Measurements from ENCODE around the gene PTPRM. TPM values are rescaled to one million over a fixed set of nuclear protein-coding genes. Genes with fewer than 3 reads are reported as not detected.
A peak's percentile ranks its signal among the peaks of the same experiment; 100 is the strongest.

Gene PTPRM
- polyA plus RNA-seq, 4 donors = 2.2 to 31.4 (median 18.1) TPM

- Histone ChIP-seq H3K4me3 (ENCODE audit: low read depth in 1 of 3, low read length in 3 of 3) (no peak overlapping the region), H3K27ac (ENCODE audit: low read depth in 1 of 3, low read length in 2 of 3) (no peak overlapping the region), H3K9me3 (ENCODE audit: control insufficient read depth in 2 of 2, insufficient read depth in 1 of 2, low read depth in 1 of 2, low read length in 1 of 2) (no peaks in the 10 kb centered on the region), H3K4me1 (ENCODE audit: control insufficient read depth in 3 of 3, insufficient read depth in 2 of 3, low read depth in 1 of 3, low read length in 2 of 3) (no peaks in the 10 kb centered on the region), H3K27me3 (ENCODE audit: control insufficient read depth in 3 of 3, insufficient read depth in 3 of 3, low read length in 3 of 3) (no peaks in the 10 kb centered on the region), H3K36me3 (ENCODE audit: control insufficient read depth in 3 of 3, insufficient read depth in 2 of 3, low read depth in 1 of 3, low read length in 3 of 3) (no peaks in the 10 kb centered on the region)
- DNase-seq (no peak), FAIRE-seq (no peak)
- WGBS, 3 donors = 93 to 100% (median 93%) methylated on average over 2 of the region's 2 CpGs
Measured at GRCh38 chr18:8167026-8167425, 599.9 kb downstream of the PTPRM start.

- no peaks in the 10 kb centered on the region for H3K27me3 ChIP-seq (ENCODE audit: control insufficient read depth in 3 of 3, insufficient read depth in 3 of 3, low read length in 3 of 3)
- no peak for FAIRE-seq
- H3K9me3 ChIP-seq (ENCODE audit: control insufficient read depth in 2 of 2, insufficient read depth in 1 of 2, low read depth in 1 of 2, low read length in 1 of 2) = no peaks in the 10 kb centered on the region
- DNase-seq = no peak
- no peaks in the 10 kb centered on the region for H3K4me1 ChIP-seq (ENCODE audit: control insufficient read depth in 3 of 3, insufficient read depth in 2 of 3, low read depth in 1 of 3, low read length in 2 of 3)
- no peak overlapping the region for H3K27ac ChIP-seq (ENCODE audit: low read depth in 1 of 3, low read length in 2 of 3)
- 74 to 83% (median 81%) methylated on average over 4 of the region's 4 CpGs for WGBS, 3 donors
- no peaks in the 10 kb centered on the region for H3K36me3 ChIP-seq (ENCODE audit: control insufficient read depth in 3 of 3, insufficient read depth in 2 of 3, low read depth in 1 of 3, low read length in 3 of 3)
- H3K4me3 ChIP-seq (ENCODE audit: low read depth in 1 of 3, low read length in 3 of 3) = no peak overlapping the region
Measured at GRCh38 chr18:8167673-8168072, 600.6 kb downstream of the PTPRM start.

GRCh38 chr18:8169722-8170121 lies 602.6 kb downstream of the PTPRM start:
- Histone ChIP-seq H3K4me1 (ENCODE audit: control insufficient read depth in 3 of 3, insufficient read depth in 2 of 3, low read depth in 1 of 3, low read length in 2 of 3) (no peaks in the 10 kb centered on the region), H3K27me3 (ENCODE audit: control insufficient read depth in 3 of 3, insufficient read depth in 3 of 3, low read length in 3 of 3) (no peaks in the 10 kb centered on the region), H3K9me3 (ENCODE audit: control insufficient read depth in 2 of 2, insufficient read depth in 1 of 2, low read depth in 1 of 2, low read length in 1 of 2) (no peaks in the 10 kb centered on the region), H3K27ac (ENCODE audit: low read depth in 1 of 3, low read length in 2 of 3) (no peak overlapping the region), H3K4me3 (ENCODE audit: low read depth in 1 of 3, low read length in 3 of 3) (no peak overlapping the region), H3K36me3 (ENCODE audit: control insufficient read depth in 3 of 3, insufficient read depth in 2 of 3, low read depth in 1 of 3, low read length in 3 of 3) (no peaks in the 10 kb centered on the region)
- WGBS, 3 donors = 79 to 87% (median 81%) methylated on average over 1 of the region's 1 CpG
- no peak for FAIRE-seq
- no peak for DNase-seq

GRCh38 chr18:8174771-8175170 lies 607.7 kb downstream of the PTPRM start:
- no peak overlapping the region for H3K27ac ChIP-seq (ENCODE audit: low read depth in 1 of 3, low read length in 2 of 3)
- H3K4me3 ChIP-seq (ENCODE audit: low read depth in 1 of 3, low read length in 3 of 3) = no peak overlapping the region
- WGBS, 3 donors = 79 to 88% (median 86%) methylated on average over 2 of the region's 2 CpGs
- no peaks in the 10 kb centered on the region for H3K4me1 ChIP-seq (ENCODE audit: control insufficient read depth in 3 of 3, insufficient read depth in 2 of 3, low read depth in 1 of 3, low read length in 2 of 3)
- H3K9me3 ChIP-seq (ENCODE audit: control insufficient read depth in 2 of 2, insufficient read depth in 1 of 2, low read depth in 1 of 2, low read length in 1 of 2) = no peaks in the 10 kb centered on the region
- no peaks in the 10 kb centered on the region for H3K36me3 ChIP-seq (ENCODE audit: control insufficient read depth in 3 of 3, insufficient read depth in 2 of 3, low read depth in 1 of 3, low read length in 3 of 3)
- no peak for FAIRE-seq
- no peaks in the 10 kb centered on the region for H3K27me3 ChIP-seq (ENCODE audit: control insufficient read depth in 3 of 3, insufficient read depth in 3 of 3, low read length in 3 of 3)
- no peak for DNase-seq

DNA sequence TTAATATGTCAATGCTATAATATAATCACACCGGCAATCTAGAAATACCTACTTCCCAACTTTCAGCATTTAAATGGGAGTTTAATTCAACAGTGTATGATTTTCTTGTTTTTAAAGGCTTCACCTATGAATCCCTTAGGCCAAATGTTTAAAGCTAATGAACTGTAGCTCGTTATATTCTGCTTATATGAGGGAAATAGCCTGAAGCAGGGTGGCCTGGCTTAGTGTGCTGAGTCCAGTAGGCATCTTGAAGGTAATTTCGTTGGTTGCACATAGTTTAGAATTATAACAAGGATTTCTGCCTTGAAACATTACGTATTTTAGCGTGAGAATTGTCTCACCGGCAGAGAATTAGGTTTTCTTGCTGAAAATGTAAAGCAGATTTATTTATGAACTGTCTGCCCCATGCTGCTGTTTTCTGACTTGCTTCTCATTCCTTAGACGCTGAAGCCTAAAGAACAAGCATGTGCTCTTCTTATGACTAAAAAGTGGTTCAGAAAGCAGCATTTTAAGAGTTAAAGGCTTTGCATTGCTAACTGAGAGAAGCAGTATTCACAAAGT lies 608.5 kb downstream of the PTPRM start:
- FAIRE-seq (no peak), DNase-seq (no peak)
- Histone ChIP-seq H3K36me3 (ENCODE audit: control insufficient read depth in 3 of 3, insufficient read depth in 2 of 3, low read depth in 1 of 3, low read length in 3 of 3) (no peaks in the 10 kb centered on the region), H3K27me3 (ENCODE audit: control insufficient read depth in 3 of 3, insufficient read depth in 3 of 3, low read length in 3 of 3) (no peaks in the 10 kb centered on the region), H3K4me1 (ENCODE audit: control insufficient read depth in 3 of 3, insufficient read depth in 2 of 3, low read depth in 1 of 3, low read length in 2 of 3) (no peaks in the 10 kb centered on the region), H3K27ac (ENCODE audit: low read depth in 1 of 3, low read length in 2 of 3) (no peak overlapping the region), H3K4me3 (ENCODE audit: low read depth in 1 of 3, low read length in 3 of 3) (no peak overlapping the region), H3K9me3 (ENCODE audit: control insufficient read depth in 2 of 2, insufficient read depth in 1 of 2, low read depth in 1 of 2, low read length in 1 of 2) (no peaks in the 10 kb centered on the region)
- 84 to 87% (median 84%) methylated on average over 7 of the region's 7 CpGs for WGBS, 3 donors

GRCh38 chr18:8176109-8176508 lies 609.0 kb downstream of the PTPRM start:
- H3K36me3 ChIP-seq (ENCODE audit: control insufficient read depth in 3 of 3, insufficient read depth in 2 of 3, low read depth in 1 of 3, low read length in 3 of 3) = no peaks in the 10 kb centered on the region
- WGBS, 3 donors = 69 to 85% (median 80%) methylated on average over 3 of the region's 3 CpGs
- no peaks in the 10 kb centered on the region for H3K4me1 ChIP-seq (ENCODE audit: control insufficient read depth in 3 of 3, insufficient read depth in 2 of 3, low read depth in 1 of 3, low read length in 2 of 3)
- H3K9me3 ChIP-seq (ENCODE audit: control insufficient read depth in 2 of 2, insufficient read depth in 1 of 2, low read depth in 1 of 2, low read length in 1 of 2) = no peaks in the 10 kb centered on the region
- no peaks in the 10 kb centered on the region for H3K27me3 ChIP-seq (ENCODE audit: control insufficient read depth in 3 of 3, insufficient read depth in 3 of 3, low read length in 3 of 3)
- FAIRE-seq (no peak), DNase-seq (no peak)
- no peak overlapping the region for H3K4me3 ChIP-seq (ENCODE audit: low read depth in 1 of 3, low read length in 3 of 3)
- no peak overlapping the region for H3K27ac ChIP-seq (ENCODE audit: low read depth in 1 of 3, low read length in 2 of 3)

GRCh38 chr18:8176554-8176953 lies 609.4 kb downstream of the PTPRM start:
- FAIRE-seq = no peak
- Histone ChIP-seq H3K9me3 (ENCODE audit: control insufficient read depth in 2 of 2, insufficient read depth in 1 of 2, low read depth in 1 of 2, low read length in 1 of 2) (no peaks in the 10 kb centered on the region), H3K27me3 (ENCODE audit: control insufficient read depth in 3 of 3, insufficient read depth in 3 of 3, low read length in 3 of 3) (no peaks in the 10 kb centered on the region), H3K4me3 (ENCODE audit: low read depth in 1 of 3, low read length in 3 of 3) (no peak overlapping the region), H3K27ac (ENCODE audit: low read depth in 1 of 3, low read length in 2 of 3) (no peak overlapping the region), H3K4me1 (ENCODE audit: control insufficient read depth in 3 of 3, insufficient read depth in 2 of 3, low read depth in 1 of 3, low read length in 2 of 3) (no peaks in the 10 kb centered on the region), H3K36me3 (ENCODE audit: control insufficient read depth in 3 of 3, insufficient read depth in 2 of 3, low read depth in 1 of 3, low read length in 3 of 3) (no peaks in the 10 kb centered on the region)
- 35 to 58% (median 54%) methylated on average over 4 of the region's 4 CpGs for WGBS, 3 donors
- no peak for DNase-seq

DNA sequence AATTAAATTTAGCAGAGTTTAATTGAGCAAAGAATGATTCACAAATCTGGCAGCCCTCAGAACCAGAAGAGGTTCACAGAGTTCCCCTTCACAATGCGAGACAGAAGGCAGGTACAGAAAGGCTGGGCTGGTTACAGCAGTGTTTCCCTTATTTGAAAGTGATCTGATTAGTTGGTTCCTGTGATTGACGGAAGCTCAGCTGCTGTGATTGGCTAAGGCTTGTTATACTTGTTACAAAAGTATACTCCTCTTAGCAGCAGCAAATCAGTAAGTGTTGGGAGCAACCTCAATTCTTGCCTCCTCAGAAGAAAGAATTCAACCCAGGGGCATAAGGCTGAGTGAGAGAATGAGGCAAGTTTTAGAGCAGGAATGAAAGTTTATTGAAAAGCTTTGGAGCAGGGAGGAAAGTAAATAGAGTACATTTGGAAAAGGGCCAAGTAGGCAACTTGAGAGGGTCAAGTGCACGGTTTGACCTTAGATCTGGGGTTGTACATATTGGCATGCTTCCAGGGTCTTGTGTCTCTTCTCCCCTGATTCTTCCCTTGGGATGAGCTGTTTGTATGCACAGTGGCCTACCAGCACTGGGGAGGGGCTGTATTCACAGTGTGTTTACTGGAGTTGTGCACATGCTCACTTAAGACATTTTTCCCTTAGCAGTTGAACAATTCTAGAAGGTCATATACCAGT lies 610.4 kb downstream of the PTPRM start:
- H3K27me3 ChIP-seq (ENCODE audit: control insufficient read depth in 3 of 3, insufficient read depth in 3 of 3, low read length in 3 of 3) = no peaks in the 10 kb centered on the region
- DNase-seq (peak; percentile 18 to 25), FAIRE-seq (no peak)
- H3K4me1 ChIP-seq (ENCODE audit: control insufficient read depth in 3 of 3, insufficient read depth in 2 of 3, low read depth in 1 of 3, low read length in 2 of 3) = no peaks in the 10 kb centered on the region
- H3K36me3 ChIP-seq (ENCODE audit: control insufficient read depth in 3 of 3, insufficient read depth in 2 of 3, low read depth in 1 of 3, low read length in 3 of 3) = no peaks in the 10 kb centered on the region
- WGBS, 3 donors = 19 to 47% (median 35%) methylated on average over 3 of the region's 3 CpGs
- H3K27ac ChIP-seq (ENCODE audit: low read depth in 1 of 3, low read length in 2 of 3) = no peak overlapping the region
- no peaks in the 10 kb centered on the region for H3K9me3 ChIP-seq (ENCODE audit: control insufficient read depth in 2 of 2, insufficient read depth in 1 of 2, low read depth in 1 of 2, low read length in 1 of 2)
- no peak overlapping the region for H3K4me3 ChIP-seq (ENCODE audit: low read depth in 1 of 3, low read length in 3 of 3)

GRCh38 chr18:8186413-8186812 lies 619.3 kb downstream of the PTPRM start:
- Histone ChIP-seq H3K36me3 (ENCODE audit: control insufficient read depth in 3 of 3, insufficient read depth in 2 of 3, low read depth in 1 of 3, low read length in 3 of 3) (no peaks in the 10 kb centered on the region), H3K27me3 (ENCODE audit: control insufficient read depth in 3 of 3, insufficient read depth in 3 of 3, low read length in 3 of 3) (no peaks in the 10 kb centered on the region), H3K4me1 (ENCODE audit: control insufficient read depth in 3 of 3, insufficient read depth in 2 of 3, low read depth in 1 of 3, low read length in 2 of 3) (no peaks in the 10 kb centered on the region), H3K4me3 (ENCODE audit: low read depth in 1 of 3, low read length in 3 of 3) (no peak overlapping the region), H3K9me3 (ENCODE audit: control insufficient read depth in 2 of 2, insufficient read depth in 1 of 2, low read depth in 1 of 2, low read length in 1 of 2) (no peaks in the 10 kb centered on the region), H3K27ac (ENCODE audit: low read depth in 1 of 3, low read length in 2 of 3) (no peak overlapping the region)
- DNase-seq (no peak), FAIRE-seq (no peak)
- 89 to 92% (median 89%) methylated on average over 2 of the region's 2 CpGs for WGBS, 3 donors
